ENCODE data around the gene TRAK1.
"Not testable (repeated sequence)": the region's sequence is repeated elsewhere in the genome, so short reads cannot be mapped to it uniquely, and the experiment has no call there.

The TRAK1 gene

GRCh38 chr3:42098171-42098570 is 7.0 kb downstream of the TRAK1 start:
- no peak for DNase-seq (ENCODE audit: low spot score)

GRCh38 chr3:42099020-42099765 is 8.0 kb downstream of the TRAK1 start:
- DNase-seq (ENCODE audit: low spot score) = no peak

GRCh38 chr3:42101048-42101447 is 9.9 kb downstream of the TRAK1 start:
- DNase-seq (ENCODE audit: low spot score) = no peak

GRCh38 chr3:42101481-42101880 is 10.3 kb downstream of the TRAK1 start:
- DNase-seq (ENCODE audit: low spot score) = no peak

GRCh38 chr3:42102571-42102970 is 11.4 kb downstream of the TRAK1 start:
- DNase-seq (ENCODE audit: low spot score) = no peak

GRCh38 chr3:42103921-42104665 is 12.9 kb downstream of the TRAK1 start:
- not testable (repeated sequence) for DNase-seq (ENCODE audit: low spot score)

GRCh38 chr3:42105994-42106393 is 14.8 kb downstream of the TRAK1 start:
- DNase-seq (ENCODE audit: low spot score) = not testable (repeated sequence)

GRCh38 chr3:42106646-42107045 is 15.5 kb downstream of the TRAK1 start:
- DNase-seq (ENCODE audit: low spot score) = no peak

GRCh38 chr3:42110631-42111030 is 19.5 kb downstream of the TRAK1 start:
- peak; percentile 66 for DNase-seq (ENCODE audit: low spot score)

- no peak for DNase-seq (ENCODE audit: low spot score)
Observed at GRCh38 chr3:42114130-42114725, 23.1 kb downstream of the TRAK1 start.

- DNase-seq (ENCODE audit: low spot score) = no peak
Observed at GRCh38 chr3:42115215-42115614, 24.1 kb downstream of the TRAK1 start.

- no peak for DNase-seq (ENCODE audit: low spot score)
Observed at GRCh38 chr3:42115946-42116345, 24.8 kb downstream of the TRAK1 start.

- no peak for DNase-seq (ENCODE audit: low spot score)
Observed at GRCh38 chr3:42116466-42116865, 25.3 kb downstream of the TRAK1 start.

- DNase-seq (ENCODE audit: low spot score) = peak; percentile 76
Observed at GRCh38 chr3:42117175-42118008, 26.2 kb downstream of the TRAK1 start.

GRCh38 chr3:42118762-42119361 is 27.7 kb downstream of the TRAK1 start:
- peak; percentile 54 for DNase-seq (ENCODE audit: low spot score)

- no peak for DNase-seq (ENCODE audit: low spot score)
Observed at GRCh38 chr3:42119561-42120355, 28.6 kb downstream of the TRAK1 start.

- DNase-seq (ENCODE audit: low spot score) = no peak
Observed at GRCh38 chr3:42120866-42121265, 29.7 kb downstream of the TRAK1 start.

- no peak for DNase-seq (ENCODE audit: low spot score)
Observed at GRCh38 chr3:42122261-42123011, 31.3 kb downstream of the TRAK1 start.

- no peak for DNase-seq (ENCODE audit: low spot score)
Observed at GRCh38 chr3:42123012-42123581, 31.9 kb downstream of the TRAK1 start.

Data from cerebellar cortex (tissue), 1 donor.